Progenitor cell of endocrine pancreas (in vitro differentiated cells): ENCODE data around the gene ONECUT2. TPM values are rescaled to one million over a fixed set of nuclear protein-coding genes. Genes with fewer than 3 reads are reported as not detected.

Source experiments
- DNase-seq: peaks from one replicate; pipeline ENCODE4 v3.0.0; 2021; ENCODE audit warnings: low spot score; ENCODE audit not compliant: unreplicated experiment
- H3K27ac Mint-ChIP-seq: 2 replicates; pipeline ENCODE4 v1.8.0; 2021; ENCODE audit warnings: mild to moderate bottlenecking, moderate library complexity, mixed read lengths
- H3K27me3 Mint-ChIP-seq: 2 replicates; pipeline ENCODE4 v1.8.0; 2021; ENCODE audit warnings: mixed read lengths
- H3K36me3 Mint-ChIP-seq: 2 replicates; pipeline ENCODE4 v1.8.0; 2022; ENCODE audit warnings: mixed read lengths; ENCODE audit not compliant: insufficient read depth
- H3K4me1 Mint-ChIP-seq: 2 replicates; pipeline ENCODE4 v1.8.0; 2021; ENCODE audit warnings: low read depth, mixed read lengths
- H3K4me3 Mint-ChIP-seq: 2 replicates; pipeline ENCODE4 v1.8.0; 2021; ENCODE audit warnings: low read depth, mild to moderate bottlenecking, moderate library complexity, mixed read lengths
- H3K9me3 Mint-ChIP-seq: 2 replicates; pipeline ENCODE4 v1.8.0; 2021; ENCODE audit warnings: low read depth, mixed read lengths
- CTCF ChIP-seq: fragments of 200-600 bp; sonication (generic); IDR thresholded peaks from one replicate; pipeline ENCODE4 v1.5.0; 2021; ENCODE audit warnings: antibody characterized with exemption, mild to moderate bottlenecking; ENCODE audit not compliant: unreplicated experiment
- total RNA-seq: library from RNA; stranded (reverse); gene quantifications from 2 replicates; pipeline ENCODE4 v1.2.1, GENCODE V29; 2021

Gene ONECUT2
- total RNA-seq, 1 donor from 2014 or later, result 92.2 TPM

GRCh38 chr18:57404345-57404744, 30.8 kb upstream of the ONECUT2 start:
- Mint-ChIP-seq H3K4me1 (peaks cover 1% of the 10 kb centered on the region), H3K27ac (no peak overlapping the region), H3K36me3 (no peaks in the 10 kb centered on the region), H3K4me3 (no peak overlapping the region), H3K27me3 (peaks cover 3% of the 10 kb centered on the region), H3K9me3 (peaks cover 5% of the 10 kb centered on the region)
- no peak for DNase-seq
- TF ChIP-seq CTCF, result no peak

GRCh38 chr18:57409650-57410049, 25.5 kb upstream of the ONECUT2 start:
- H3K4me1 Mint-ChIP-seq, result peaks cover 3% of the 10 kb centered on the region
- no peaks in the 10 kb centered on the region for H3K36me3 Mint-ChIP-seq
- H3K9me3 Mint-ChIP-seq, result peaks cover 15% of the 10 kb centered on the region
- no peak overlapping the region for H3K27ac Mint-ChIP-seq
- no peak for TF ChIP-seq CTCF
- no peak overlapping the region for H3K4me3 Mint-ChIP-seq
- DNase-seq, result no peak
- no peaks in the 10 kb centered on the region for H3K27me3 Mint-ChIP-seq

- Mint-ChIP-seq H3K27ac (no peak overlapping the region), H3K4me1 (peaks cover 3% of the 10 kb centered on the region), H3K9me3 (peaks cover 15% of the 10 kb centered on the region), H3K27me3 (no peaks in the 10 kb centered on the region), H3K4me3 (no peak overlapping the region), H3K36me3 (no peaks in the 10 kb centered on the region)
- DNase-seq, result no peak
- no peak for TF ChIP-seq CTCF
Measured at GRCh38 chr18:57410749-57411148, 24.4 kb upstream of the ONECUT2 start.

- no peak for TF ChIP-seq CTCF
- Mint-ChIP-seq H3K27ac (no peak overlapping the region), H3K4me3 (no peak overlapping the region), H3K9me3 (peaks cover 7% of the 10 kb centered on the region), H3K36me3 (no peaks in the 10 kb centered on the region), H3K27me3 (no peaks in the 10 kb centered on the region), H3K4me1 (peaks cover 3% of the 10 kb centered on the region)
- DNase-seq, result no peak
Measured at GRCh38 chr18:57416542-57416941, 18.6 kb upstream of the ONECUT2 start.

- Mint-ChIP-seq H3K4me3 (no peak overlapping the region), H3K36me3 (no peaks in the 10 kb centered on the region), H3K9me3 (peaks cover 7% of the 10 kb centered on the region), H3K4me1 (peaks cover 15% of the 10 kb centered on the region), H3K27me3 (no peaks in the 10 kb centered on the region), H3K27ac (no peak overlapping the region)
- no peak for TF ChIP-seq CTCF
- no peak for DNase-seq
Measured at GRCh38 chr18:57422313-57422872, 12.8 kb upstream of the ONECUT2 start.
